ENCODE results near the gene CHN2. TPM values are rescaled to one million over a fixed set of nuclear protein-coding genes. Genes with fewer than 3 reads are reported as not detected.

CHN2 gene
- total RNA-seq, 1 donor from 2014 or later = 34.2 TPM

DNA sequence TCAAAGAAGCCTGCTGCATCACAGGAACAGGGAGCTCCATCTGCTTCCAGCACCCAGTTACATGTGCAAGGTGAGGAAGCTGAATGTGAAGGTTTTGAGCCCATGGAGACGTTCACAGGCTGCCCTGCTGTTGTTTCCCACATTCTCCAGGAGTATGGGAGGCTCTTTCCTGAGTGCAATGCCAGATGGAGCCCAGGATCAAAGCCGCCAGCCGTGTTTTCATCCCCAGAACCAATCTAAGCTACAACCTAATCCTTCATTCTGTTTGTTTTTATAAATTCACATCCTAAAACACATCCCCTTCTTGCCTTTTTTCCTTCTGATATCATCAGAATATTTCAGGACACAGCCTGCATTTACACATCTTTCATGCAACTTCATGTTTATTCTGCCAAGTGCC, 270.2 kb downstream of the CHN2 start:
- no peak for DNase-seq (ENCODE audit: low spot score)

DNA sequence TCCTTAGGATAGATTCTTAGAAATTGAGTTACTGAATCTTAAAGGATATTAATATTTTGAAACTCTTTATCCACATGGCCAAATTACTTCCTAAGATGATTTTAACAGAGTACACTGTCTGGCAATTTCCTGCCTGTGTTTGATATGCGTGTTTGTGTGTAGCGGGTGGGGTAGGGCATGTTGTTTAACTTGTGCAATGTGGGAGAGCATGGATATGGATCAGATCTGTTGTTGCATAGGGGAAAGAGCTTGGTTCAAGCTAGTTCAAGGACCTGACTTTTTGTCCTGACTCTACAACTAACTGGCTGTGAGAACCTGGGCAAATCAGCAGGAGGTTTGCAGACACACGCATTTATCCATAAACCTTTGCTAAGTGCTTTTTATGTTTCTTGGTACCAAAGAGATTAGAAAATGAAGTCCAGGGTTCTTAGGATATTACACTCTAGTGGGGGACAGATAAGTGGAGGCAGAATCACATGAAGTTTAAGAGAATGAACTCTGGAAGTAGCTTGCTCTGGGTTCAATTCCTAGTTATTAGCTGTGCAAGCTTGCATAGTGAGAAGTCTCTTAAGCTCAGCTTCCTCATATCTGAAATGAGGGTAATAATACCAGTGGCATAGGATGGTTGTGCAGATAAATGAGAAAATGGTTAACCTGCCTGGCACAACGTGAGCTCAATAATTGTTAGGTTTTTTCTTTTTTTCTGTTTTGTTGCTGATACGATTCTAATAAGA, 272.8 kb downstream of the CHN2 start:
- DNase-seq (ENCODE audit: low spot score) = no peak

DNA sequence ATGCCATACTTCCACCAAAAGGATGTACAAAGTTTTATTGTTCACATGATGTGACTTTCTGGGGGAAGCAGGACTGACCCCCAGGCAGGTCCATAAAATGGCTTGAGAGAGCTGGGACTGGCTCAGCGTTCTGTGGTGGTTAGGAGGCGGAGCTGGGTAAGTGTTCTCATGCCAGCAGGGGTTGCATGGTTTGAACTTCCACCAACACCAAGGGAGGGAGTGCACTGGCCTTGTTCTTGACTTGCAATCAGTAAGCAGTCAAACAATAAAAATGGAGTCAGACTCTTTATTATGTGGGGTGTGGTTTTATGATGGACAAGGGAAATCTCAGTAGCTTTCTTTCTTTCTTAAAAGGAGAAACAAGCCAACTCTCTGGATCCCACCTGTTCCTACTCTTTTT, 273.6 kb downstream of the CHN2 start:
- no peak for DNase-seq (ENCODE audit: low spot score)

DNA sequence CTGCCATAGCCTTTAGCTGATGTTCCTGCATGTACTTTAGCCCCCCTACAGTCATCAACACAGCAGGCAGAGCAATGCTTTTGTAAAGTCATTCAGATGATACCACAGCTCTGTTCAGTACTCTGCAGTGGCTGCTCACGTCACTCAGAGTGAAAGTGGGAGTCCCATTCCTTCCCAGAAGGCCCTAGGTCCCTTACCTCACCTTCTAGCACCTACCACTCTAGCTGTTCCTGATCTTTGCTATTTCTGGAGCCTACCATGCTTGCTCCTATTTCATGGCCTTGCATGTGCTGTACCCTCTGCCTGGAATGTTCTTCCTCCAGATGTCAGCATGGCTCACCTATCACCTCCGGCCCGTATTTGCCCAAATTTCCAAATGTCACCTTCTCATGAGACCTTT, 274.7 kb downstream of the CHN2 start:
- no peak for DNase-seq (ENCODE audit: low spot score)

DNA sequence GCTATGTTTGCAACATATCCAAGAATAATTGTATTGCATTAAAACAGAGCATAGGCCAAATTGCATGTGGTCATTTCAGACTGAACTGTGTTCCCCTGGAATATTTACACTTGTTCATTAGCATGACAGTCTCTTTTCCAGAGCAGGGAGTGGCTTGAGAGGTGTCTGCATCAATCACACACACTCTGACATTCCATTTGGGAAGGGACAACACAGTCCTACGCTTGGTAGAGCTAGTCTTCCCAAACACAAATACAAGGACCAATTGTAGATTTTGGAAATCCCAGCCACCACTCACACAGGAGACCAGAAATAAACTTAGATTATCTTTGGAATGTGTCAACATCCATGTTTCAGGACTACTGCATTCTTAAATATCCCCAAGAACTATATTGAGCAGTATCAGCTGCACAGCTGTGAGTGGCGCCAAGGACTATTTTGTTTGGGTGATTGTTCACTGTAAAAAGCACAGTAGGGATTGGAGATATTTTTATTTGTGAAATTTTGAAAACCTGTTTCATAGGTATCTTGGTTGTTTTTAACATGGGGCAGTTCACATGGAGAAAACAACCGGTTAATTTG, 275.5 kb downstream of the CHN2 start:
- DNase-seq (ENCODE audit: low spot score) = no peak

DNA sequence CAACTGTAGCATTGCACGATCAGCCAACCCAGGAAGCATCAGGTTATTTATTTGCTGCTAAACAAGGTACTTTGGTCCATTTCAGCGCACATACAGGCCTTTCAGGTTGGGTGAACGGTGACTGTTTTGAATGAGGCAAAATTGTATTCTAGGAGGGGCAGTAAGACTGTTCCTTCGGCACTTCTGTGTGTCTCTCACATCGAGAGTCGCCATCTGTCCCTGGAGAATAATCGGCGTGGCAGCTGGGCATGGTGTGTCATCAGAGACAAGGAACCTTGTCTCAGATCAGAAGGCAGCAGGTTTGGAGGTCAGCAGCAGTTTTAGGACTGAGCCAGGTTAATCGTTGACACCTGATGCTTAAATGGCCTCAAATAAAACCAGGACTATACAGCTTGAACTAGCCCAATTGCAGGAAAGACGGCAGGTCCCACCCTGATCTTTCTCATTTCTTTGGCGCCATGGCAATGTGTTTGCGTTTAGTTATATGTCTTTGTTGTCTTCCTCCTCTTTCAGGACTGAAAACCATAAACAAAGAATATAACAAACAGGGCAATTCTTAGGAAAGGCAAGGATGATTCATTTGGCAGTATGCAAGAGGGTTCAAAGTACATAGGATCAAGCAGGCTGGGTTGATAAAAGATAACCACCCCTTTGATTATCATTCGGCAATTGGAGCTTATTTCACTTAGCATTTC, 277.0 kb downstream of the CHN2 start:
- no peak for DNase-seq (ENCODE audit: low spot score)

DNA sequence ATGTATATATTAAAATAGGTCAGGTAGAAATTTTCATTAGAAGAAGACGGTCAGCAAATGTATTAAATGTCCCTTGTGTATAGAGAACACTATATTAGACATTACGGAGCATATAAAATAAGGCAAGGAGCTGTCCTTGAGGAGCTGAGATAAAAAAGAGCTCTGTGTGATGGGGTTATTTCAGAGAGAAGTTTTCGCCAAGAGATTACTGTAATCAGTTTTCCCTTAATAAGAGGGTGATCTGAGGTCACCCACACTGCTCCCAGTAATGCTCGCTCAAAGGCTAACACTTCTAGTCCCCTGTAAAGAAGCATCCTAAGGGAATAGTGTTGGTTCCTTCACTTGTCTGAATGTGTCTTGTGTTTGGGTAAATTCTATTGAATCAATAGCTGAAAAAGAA, 282.3 kb downstream of the CHN2 start:
- no peak for DNase-seq (ENCODE audit: low spot score)

DNA sequence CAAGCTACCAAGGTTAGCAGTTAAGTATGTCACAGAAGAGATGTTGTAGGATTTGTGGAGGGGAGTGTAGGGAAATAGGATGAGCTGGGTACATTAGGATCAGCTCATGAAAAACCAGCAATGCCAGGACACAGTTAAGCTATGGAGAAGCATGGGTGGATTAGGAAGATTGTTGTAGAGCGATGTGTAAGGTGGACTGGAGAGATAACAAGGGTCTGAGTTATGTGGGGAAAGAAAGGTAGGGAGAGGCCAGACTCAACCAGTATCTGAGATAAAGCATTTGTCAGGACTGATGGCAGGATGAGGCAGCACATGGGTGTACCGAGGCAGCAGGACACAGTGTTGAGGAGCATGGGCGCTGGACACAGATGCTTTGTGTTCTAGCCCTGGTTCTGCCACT, 283.7 kb downstream of the CHN2 start:
- DNase-seq (ENCODE audit: low spot score) = no peak

DNA sequence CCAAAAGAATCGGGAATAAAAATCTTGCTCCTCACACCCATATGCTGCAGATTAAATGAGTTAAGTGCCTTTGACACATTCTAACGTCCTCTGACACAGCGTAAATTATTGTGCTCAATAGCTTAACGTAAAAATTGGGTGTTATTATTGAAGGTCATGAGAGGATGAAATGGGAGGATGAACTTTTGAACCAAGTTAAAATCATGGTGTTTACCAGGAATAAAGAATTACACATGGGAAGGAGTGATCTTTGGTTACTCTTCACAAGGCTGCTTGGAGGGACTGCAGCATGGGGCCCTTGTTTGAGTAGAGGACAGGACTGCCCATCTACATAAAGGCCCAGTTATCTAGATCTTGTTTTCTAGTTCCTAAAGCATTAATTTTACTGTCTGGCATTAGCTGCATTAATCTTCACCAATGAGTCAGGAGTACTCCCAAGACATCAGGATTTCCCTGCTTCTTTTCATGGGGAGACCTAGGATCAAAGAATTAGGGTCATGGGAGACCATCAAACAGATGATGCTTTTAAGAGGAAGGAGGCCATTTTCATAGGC, 284.2 kb downstream of the CHN2 start:
- DNase-seq (ENCODE audit: low spot score) = no peak

DNA sequence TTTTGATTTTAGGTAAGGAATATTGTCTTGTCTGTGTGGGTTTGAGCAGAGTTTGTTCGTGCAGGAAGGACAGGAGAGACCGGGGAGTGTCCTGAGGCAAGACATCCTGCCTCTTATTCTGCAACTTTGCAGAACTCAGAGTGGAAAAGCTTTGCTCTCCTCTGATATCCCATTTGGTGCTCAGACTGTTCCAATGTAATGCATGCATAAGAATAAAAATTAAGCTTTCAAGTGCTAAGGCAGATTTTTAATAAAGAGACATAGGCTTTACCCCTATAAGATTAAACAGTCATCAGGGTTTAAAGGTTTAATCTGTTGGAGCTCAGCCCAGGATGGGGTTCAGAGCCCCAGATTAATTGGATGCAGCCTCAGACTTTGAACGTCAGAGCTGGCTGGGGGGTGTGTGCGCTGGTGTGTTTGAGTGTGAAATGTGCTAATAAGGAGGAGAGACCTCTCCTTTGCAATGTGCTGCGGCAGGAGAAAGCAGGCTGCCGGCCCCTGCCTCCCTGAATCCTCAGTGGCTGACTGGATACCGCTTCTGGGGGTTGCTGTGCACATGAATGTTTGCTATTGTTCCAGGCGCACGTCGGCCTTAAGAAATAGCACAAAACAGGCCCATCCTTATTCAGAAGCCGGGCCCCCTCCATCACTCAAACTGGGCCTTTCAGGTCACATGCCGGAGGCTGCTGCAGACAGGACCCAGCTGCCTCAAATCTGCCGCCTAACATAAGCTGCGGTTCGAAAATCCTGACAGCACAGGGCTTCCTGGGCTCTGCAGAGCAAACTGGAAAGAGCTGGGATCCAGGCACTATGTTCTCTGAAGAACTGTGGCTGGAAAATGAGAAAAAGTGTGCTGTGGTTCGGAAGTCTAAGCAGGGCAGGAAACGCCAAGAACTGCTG, 285.0 kb downstream of the CHN2 start:
- DNase-seq (ENCODE audit: low spot score) = no peak

DNA sequence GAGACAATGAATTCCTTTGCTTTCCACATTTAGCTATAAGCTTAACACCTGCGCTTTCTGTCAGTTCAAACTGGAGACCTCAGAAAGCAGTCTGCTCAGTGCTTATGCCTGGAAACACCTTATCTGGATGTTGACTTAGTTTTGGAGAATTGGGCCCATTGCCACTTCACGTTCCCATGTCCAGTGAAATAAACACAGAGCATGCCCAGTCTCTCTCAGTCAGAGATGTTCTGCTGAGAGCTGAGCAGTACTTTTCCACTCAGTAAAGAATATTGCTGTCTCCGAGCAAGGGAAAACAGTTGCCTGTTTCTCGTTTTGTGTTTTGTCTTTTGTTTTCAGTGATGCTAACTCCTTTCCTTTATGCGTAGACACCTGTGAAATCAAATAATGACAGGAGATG, 285.9 kb downstream of the CHN2 start:
- no peak for DNase-seq (ENCODE audit: low spot score)

DNA sequence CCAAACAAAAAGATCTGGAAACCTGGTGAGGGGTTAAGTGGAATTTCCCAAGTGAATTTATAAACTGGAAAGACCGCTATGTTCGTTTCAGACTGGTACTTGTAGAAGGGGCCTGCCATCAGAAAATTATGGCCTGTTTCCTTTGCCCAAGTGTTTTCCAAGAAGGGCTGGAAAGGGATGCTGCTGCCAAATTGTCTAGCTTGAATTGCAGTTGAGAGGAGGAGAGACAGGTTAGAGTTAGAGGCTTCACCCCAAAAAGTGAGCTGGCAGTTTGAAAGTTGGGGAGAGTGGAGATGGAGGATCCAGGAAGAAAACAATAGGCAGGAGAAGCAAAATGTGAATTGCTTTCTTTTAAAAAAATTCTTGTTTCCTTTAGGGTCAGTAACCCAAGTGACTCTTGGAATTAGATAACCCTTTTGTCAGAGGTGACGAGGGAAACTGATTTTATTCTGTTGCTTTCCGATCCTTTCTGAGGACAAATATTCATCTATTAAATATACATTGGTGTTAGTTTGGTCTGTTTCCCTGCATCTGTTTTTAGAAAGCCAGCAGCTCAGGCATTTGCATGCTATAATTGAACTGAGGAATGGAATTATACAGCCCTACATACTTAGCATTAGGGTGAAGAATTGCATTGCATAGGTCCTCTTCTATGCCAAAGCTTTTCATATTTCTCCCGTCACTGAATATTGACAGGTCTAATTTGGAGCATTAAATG, 286.5 kb downstream of the CHN2 start:
- no peak for DNase-seq (ENCODE audit: low spot score)

DNA sequence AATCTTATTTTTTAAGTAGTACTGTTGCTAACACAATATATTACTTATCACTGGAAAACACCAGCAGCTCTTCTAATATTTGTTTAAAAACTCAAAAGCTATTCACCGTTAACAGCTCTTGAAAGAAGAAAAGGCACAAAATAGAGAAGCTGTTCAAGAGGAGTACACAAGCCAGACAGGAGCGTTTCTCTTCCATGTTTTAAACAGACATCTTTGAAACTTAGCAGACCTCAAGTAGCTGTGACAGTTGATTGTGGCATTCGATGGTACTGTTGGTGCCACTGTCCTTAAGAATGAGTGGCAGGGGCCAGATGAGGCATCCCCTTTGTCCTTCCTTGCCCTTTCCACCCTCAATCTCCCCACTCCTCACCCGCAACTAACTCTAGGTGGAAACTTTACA, 287.5 kb downstream of the CHN2 start:
- no peak for DNase-seq (ENCODE audit: low spot score)

DNA sequence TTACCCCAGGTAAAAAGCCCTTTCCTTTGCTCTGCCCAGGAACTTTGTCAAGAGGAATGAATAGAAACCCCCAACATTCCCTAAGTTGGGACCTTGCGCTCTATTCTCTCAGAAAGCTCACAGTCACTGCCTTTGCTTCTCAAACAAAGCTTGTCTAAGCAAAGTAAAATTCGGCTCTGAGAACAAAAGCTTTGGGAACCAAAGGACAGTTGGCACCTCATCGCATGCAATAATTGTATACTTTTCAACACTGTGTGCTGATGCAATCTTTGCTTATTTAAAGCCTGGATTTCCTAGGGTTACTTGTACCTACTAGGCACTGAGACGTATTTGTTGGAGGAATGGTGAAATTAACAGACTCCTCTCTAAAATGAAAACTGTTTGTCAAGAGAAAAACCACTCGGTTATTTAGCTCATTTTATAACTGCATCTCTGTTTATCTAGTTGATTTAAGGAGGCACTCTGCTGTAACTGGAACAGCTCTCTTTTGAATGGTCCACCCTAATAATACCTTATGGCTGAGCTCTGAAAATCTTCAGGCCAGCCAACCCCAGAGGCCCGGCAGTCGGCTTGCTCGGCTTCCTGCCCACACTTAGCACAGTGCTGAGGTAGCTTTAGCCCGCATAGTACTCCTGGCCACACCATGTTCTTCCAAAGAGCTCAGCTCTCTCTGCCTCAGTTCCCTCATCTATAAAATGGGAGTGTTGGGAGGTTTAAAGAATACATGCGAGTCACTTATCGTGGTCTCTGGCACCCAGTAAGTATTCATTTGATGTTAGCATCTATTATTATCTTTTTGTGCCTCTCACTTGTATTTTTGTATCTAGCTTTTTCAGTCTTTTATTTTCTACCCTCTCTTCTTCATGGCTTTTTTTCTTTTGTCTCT, 288.9 kb downstream of the CHN2 start:
- DNase-seq (ENCODE audit: low spot score) = no peak

DNA sequence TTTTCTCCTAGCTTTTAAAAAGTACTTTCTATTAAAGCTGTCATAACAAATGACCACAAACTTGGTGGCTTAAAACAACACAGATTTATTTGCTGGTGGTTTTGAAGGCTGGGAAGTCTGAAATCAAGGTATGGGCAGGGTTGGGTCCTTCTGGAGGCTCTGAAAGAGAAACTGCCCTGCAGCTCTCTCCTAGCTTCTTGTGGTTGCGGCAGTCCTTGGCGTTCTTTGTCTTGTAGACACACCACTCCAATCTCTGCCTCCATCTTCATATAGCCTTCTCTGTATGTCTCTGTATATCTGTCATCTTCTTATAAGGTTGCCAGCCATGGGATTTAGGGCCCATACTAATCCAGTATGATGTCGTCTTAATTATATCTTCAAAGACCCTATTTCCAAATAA, 289.7 kb downstream of the CHN2 start:
- no peak for DNase-seq (ENCODE audit: low spot score)

DNA sequence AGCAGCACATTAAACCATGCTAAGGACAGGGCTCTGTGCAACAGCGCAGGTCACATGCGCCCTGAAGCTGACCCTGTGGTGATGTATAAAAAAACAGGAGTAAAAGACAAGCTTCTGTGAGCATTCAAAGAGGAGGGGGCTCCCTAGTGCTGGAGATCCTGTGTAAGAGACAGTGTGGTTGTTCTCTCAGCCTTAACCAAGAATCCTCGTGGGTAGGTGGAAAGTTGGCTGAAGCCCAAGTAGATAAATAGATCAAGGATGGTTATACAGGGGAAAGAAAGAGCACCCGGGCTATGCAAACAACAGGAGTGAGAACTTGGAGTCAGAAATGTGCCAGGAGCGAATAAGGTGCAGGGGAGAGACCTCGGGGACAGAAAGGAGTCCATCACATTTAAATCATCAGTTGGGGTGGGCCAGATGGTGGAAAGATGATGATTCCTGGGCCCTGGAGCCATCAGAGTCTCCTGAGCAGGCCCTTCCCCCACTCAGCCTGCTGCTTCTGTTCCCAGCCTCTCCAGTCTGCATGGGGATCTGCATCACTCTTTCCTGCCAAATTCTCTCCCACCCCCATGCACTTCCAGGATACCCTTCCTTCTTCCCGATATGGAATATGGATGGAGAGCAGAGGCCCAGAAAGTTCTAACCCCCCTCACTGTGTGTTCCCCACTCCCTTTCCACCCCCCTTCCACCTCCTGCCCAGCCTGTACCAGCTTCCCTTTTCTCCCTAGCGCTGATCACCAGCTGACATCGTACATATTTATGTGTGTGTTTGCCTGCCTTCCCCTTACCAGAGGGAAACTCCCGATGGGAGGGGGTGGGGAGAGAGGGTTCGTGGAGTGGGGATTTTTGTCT, 291.0 kb downstream of the CHN2 start:
- DNase-seq (ENCODE audit: low spot score) = no peak

DNA sequence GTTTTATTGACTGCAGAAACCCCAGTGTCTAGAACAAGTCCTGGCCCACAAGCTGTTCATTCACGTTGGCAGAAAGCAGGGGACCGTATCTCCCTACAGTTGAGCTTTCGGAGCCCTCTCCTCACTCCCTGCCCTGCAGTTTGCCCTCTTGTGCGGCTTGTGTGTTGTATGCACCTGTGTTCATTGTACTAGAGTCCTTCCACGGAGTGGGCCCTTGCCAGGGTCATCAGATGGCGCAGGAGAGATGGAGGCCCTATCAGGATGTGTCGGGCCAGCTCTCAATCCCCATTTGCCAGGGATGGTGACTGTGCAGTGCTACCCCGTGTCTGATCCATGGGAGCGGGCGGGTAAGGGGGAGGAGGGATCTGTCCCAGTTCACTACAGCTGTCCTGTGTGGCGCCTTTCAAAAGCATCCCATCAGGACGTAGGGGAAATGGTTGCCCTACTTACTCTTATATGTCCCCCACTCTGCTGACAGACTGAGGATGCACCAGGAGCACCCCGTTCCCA, 291.7 kb downstream of the CHN2 start:
- DNase-seq (ENCODE audit: low spot score) = no peak

DNA sequence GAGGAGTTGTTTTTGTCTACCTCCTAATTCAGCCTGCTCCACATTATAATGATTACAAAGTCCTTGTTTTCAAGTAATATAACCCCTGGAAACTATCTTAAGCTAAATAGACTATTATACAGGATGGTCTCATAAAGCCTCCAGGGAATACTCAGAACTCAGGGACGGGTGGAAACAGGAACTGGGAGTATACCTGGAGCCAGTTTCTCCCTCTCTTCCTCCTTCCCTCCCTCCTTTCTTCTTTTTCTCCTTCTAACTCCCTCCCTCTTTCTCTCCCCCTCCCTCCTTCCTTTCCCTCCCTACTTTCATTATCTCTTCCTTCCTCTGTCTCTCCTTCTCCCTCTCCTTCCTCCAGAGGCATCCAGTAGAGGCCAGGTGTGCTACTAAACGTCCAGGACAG, 292.8 kb downstream of the CHN2 start:
- no peak for DNase-seq (ENCODE audit: low spot score)
